ENCODE results near the gene GFER.
A peak's percentile ranks its signal among the peaks of the same experiment; 100 is the strongest.

The GFER gene

DNA sequence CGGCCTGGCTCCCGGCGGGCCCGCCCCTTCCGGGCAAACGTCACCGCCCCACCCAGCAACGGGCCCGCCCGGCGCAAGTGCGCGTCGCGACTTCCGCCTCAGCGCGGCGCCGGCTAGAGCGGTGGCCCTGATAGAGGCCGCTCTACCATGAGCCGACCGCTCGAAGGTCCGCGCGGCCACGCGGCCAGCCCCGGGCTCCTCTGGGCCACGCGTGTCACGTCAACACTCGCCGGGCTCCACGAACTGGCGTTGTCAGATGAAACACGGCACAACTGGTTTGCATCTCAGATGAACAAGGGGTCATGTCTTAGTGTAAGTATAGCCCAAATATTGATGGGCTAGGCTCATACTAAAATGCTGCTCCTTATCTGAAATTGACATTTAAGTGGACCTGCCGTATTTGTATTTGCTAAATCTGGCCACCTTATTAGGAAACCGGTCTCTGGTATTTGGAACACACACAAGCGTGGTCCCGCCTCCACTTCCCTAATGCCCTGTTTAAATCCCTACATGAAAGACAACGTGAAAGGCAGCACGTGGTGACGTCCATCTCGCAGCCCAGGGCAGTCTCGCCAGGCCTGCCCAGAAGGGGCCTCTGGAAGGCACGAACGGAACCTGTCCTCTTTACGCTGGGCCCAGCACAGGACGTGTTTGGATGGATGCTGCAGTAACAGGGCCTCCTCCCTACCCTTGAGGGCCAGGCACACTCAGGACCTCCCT, 26.0 kb downstream of the GFER start, which contains the start of gene ZNF598 (continued):
- TF ChIP-seq ZNF24 (tag by site-specific recombination; IDR thresholded peaks at IDR 0.05) (peak; percentile 74; the same call in 1 of the 2 replicates), ZBTB7A (tag by site-specific recombination; IDR thresholded peaks at IDR 0.05; ENCODE audit: low read depth) (no peak), ZNF292 (tag by site-specific recombination; IDR thresholded peaks at IDR 0.05; ENCODE audit: borderline replicate concordance, low read depth) (no peak), KLF1 (tag by site-specific recombination; IDR thresholded peaks at IDR 0.05) (peak; percentile 42; the same call in 1 of the 2 replicates), OSR2 (tag by site-specific recombination; IDR thresholded peaks at IDR 0.05) (no peak), ZNF175 (tag by site-specific recombination; IDR thresholded peaks at IDR 0.05) (no peak), FEZF1 (tag by site-specific recombination; IDR thresholded peaks at IDR 0.05) (no peak), ZSCAN23 (tag by site-specific recombination; IDR thresholded peaks at IDR 0.05) (peak; percentile 49; the same call in 1 of the 2 replicates), ZNF114 (tag by site-specific recombination; IDR thresholded peaks at IDR 0.05) (no peak), ZNF341 (tag by site-specific recombination; IDR thresholded peaks at IDR 0.05; ENCODE audit: low read depth) (peak; percentile 39; the same call in 1 of the 2 replicates), ZBTB1 (tag by site-specific recombination; IDR thresholded peaks at IDR 0.05) (no peak), SCRT2 (tag by site-specific recombination; IDR thresholded peaks at IDR 0.05) (no peak), ZNF19 (tag by site-specific recombination; IDR thresholded peaks at IDR 0.05; ENCODE audit: low read depth) (no peak), ZNF626 (tag by site-specific recombination; IDR thresholded peaks at IDR 0.05) (no peak), ZNF169 (tag by site-specific recombination; IDR thresholded peaks at IDR 0.05) (no peak), TCF7L2 (IDR thresholded peaks at IDR 0.05; ENCODE audit: borderline replicate concordance, low read depth, low read length) (no peak), SETDB1 (IDR thresholded peaks at IDR 0.05; ENCODE audit: insufficient read length, low read length) (no peak), KLF16 (tag by site-specific recombination; IDR thresholded peaks at IDR 0.05) (peak; percentile 75; the same call in 1 of the 2 replicates), ZNF37A (tag by site-specific recombination; IDR thresholded peaks at IDR 0.05) (no peak), ZSCAN16 (tag by site-specific recombination; IDR thresholded peaks at IDR 0.05) (no peak), ZNF48 (tag by site-specific recombination; IDR thresholded peaks at IDR 0.05) (no peak), ZNF548 (tag by site-specific recombination; IDR thresholded peaks at IDR 0.05) (no peak), ZNF184 (tag by site-specific recombination; IDR thresholded peaks at IDR 0.05) (peak; percentile 34; the same call in 1 of the 2 replicates), ZXDB (tag by site-specific recombination; IDR thresholded peaks at IDR 0.05) (peak; percentile 66; the same call in 1 of the 2 replicates), KLF9 (tag by site-specific recombination; IDR thresholded peaks at IDR 0.05; ENCODE audit: low read depth) (peak; percentile 45; the same call in 1 of the 2 replicates), ZNF350 (tag by site-specific recombination; IDR thresholded peaks at IDR 0.05) (no peak), ZNF837 (tag by site-specific recombination; IDR thresholded peaks at IDR 0.05) (no peak), ZBTB21 (tag by site-specific recombination; IDR thresholded peaks at IDR 0.05) (no peak), ZNF621 (tag by site-specific recombination; IDR thresholded peaks at IDR 0.05) (no peak), ZNF16 (tag by site-specific recombination; IDR thresholded peaks at IDR 0.05; ENCODE audit: low read depth) (no peak), ZBTB8A (tag by site-specific recombination; IDR thresholded peaks at IDR 0.05) (peak; percentile 53; the same call in 1 of the 2 replicates)
- TF ChIP-seq, protein P1, sequence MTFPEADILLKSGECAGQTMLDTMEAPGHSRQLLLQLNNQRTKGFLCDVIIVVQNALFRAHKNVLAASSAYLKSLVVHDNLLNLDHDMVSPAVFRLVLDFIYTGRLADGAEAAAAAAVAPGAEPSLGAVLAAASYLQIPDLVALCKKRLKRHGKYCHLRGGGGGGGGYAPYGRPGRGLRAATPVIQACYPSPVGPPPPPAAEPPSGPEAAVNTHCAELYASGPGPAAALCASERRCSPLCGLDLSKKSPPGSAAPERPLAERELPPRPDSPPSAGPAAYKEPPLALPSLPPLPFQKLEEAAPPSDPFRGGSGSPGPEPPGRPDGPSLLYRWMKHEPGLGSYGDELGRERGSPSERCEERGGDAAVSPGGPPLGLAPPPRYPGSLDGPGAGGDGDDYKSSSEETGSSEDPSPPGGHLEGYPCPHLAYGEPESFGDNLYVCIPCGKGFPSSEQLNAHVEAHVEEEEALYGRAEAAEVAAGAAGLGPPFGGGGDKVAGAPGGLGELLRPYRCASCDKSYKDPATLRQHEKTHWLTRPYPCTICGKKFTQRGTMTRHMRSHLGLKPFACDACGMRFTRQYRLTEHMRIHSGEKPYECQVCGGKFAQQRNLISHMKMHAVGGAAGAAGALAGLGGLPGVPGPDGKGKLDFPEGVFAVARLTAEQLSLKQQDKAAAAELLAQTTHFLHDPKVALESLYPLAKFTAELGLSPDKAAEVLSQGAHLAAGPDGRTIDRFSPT (tag by site-specific recombination; IDR thresholded peaks at IDR 0.05) = no peak
- TF ChIP-seq, protein P2, sequence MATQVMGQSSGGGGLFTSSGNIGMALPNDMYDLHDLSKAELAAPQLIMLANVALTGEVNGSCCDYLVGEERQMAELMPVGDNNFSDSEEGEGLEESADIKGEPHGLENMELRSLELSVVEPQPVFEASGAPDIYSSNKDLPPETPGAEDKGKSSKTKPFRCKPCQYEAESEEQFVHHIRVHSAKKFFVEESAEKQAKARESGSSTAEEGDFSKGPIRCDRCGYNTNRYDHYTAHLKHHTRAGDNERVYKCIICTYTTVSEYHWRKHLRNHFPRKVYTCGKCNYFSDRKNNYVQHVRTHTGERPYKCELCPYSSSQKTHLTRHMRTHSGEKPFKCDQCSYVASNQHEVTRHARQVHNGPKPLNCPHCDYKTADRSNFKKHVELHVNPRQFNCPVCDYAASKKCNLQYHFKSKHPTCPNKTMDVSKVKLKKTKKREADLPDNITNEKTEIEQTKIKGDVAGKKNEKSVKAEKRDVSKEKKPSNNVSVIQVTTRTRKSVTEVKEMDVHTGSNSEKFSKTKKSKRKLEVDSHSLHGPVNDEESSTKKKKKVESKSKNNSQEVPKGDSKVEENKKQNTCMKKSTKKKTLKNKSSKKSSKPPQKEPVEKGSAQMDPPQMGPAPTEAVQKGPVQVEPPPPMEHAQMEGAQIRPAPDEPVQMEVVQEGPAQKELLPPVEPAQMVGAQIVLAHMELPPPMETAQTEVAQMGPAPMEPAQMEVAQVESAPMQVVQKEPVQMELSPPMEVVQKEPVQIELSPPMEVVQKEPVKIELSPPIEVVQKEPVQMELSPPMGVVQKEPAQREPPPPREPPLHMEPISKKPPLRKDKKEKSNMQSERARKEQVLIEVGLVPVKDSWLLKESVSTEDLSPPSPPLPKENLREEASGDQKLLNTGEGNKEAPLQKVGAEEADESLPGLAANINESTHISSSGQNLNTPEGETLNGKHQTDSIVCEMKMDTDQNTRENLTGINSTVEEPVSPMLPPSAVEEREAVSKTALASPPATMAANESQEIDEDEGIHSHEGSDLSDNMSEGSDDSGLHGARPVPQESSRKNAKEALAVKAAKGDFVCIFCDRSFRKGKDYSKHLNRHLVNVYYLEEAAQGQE (tag by site-specific recombination; IDR thresholded peaks at IDR 0.05) = peak; percentile 49; the same call in 1 of the 2 replicates
- TF ChIP-seq, protein P3, sequence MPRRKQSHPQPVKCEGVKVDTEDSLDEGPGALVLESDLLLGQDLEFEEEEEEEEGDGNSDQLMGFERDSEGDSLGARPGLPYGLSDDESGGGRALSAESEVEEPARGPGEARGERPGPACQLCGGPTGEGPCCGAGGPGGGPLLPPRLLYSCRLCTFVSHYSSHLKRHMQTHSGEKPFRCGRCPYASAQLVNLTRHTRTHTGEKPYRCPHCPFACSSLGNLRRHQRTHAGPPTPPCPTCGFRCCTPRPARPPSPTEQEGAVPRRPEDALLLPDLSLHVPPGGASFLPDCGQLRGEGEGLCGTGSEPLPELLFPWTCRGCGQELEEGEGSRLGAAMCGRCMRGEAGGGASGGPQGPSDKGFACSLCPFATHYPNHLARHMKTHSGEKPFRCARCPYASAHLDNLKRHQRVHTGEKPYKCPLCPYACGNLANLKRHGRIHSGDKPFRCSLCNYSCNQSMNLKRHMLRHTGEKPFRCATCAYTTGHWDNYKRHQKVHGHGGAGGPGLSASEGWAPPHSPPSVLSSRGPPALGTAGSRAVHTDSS (tag by site-specific recombination; IDR thresholded peaks at IDR 0.05) = peak; percentile 27; the same call in 1 of the 2 replicates
